ENCODE results near the gene SSH2.
"Not testable (repeated sequence)": the region's sequence is repeated elsewhere in the genome, so short reads cannot be mapped to it uniquely, and the experiment has no call there.

Gene SSH2

DNA sequence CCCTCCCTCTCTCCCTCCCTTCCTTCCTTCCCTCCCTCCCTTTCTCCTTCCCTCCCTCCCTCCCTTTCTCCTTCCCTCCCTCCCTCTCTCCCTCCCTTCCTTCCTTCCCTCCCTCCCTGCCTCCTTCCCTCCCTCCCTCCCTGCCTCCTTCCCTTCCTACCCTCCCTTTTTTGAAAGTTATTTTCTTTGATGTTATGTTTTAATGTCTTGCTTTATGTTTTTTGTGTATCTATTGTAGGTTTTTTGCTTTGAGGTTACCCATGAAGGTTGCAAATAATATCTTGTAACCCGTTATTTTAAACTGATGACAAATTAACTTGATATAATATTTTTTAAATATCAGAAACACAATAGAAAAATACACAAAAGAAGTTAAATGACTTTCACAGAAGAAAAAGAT lies 96.2 kb downstream of the SSH2 start:
- no peak for DNase-seq

DNA sequence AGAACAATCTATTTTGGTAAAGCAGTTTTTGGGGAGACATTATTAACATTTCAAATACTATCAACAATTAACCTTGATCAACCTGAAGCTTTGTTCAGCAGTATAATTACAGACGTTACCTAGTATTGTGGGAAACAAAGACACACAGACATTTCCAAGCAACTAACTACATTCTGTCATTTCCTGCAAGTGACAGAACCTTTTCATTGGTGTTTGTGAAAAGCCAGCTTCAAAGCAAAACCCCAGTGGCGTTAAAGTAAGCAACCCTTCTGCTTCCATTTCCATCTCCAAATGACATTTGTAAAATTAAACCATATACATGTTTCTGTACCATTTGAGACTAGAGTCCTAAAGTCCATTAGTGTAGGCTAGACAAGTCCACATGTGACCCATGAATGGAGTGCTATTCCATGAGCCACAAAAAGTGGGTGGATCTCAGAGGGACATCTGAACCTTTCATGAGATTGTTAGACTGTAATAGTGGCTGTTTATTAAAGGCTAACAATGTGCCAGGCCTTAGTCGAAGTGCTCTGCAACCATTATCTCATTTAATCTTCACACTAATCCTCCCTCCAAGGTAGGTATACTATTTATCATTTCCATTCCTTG lies 101.2 kb downstream of the SSH2 start:
- no peak for DNase-seq

DNA sequence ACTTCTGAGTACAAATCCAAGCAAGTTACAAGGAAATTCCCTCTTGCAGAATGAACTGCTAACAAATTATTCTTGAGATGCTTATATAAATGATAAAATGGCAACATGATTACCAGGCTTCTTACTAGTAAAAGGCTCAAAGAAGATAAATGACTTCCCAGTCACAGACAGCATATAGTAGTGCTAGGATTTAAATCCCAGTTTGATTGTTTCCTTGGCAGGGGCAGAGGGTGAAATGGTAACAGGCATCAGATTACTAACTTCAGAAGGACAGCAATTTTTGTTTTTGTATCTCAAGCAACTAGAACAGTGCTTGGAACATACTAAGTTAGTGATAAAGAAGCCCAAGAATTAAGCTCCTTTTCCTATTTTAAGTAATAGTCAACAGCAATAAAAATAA lies 102.8 kb downstream of the SSH2 start:
- no peak for DNase-seq

DNA sequence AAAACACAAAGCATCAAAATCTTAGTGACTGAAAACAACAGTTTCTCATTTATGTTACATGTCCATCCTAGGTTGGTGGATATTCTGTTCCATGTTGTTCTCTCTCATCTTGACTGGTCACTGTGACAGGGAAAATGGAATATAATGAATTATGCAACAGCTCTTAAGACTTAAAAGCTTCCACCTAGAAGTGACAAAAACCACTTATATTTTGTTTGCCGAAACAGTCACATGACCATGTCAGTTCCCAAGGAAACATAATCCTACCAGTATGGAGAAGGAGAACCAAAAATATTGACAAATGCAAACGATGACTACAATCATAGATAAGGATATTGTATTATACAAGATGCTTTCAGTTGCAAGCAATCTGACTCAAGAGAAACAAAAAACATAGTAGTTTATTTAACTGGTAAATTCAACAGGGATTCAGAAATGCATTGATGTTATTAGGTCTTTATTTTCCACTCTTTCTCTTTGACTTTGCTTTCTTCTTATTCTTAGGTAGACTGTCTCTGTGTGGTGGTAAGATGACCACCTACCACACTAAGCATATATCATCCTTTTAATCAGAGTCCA lies 103.8 kb downstream of the SSH2 start:
- DNase-seq: no peak

DNA sequence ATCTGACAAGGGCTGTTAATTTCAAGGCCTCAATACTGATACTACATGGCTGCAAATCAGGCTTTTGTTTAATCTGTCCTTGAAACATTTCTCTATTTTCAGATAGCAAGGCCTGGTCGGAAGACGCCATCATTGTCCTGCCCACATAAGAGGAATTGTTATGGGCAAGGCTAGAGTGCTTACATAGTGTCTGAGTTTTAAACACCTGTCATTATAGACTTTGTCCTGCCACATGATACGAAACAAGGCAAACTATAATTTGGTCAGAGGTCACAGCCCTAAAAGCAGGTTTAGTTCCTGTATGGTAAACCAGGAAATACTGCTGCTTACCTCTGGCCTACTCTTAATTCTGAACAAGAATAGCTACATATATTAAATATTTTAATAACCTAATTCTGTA lies 104.4 kb downstream of the SSH2 start:
- no peak for DNase-seq

GRCh38 chr17:29821897-29822296 lies 108.1 kb downstream of the SSH2 start:
- no peak for DNase-seq

GRCh38 chr17:29820425-29820824 lies 109.6 kb downstream of the SSH2 start:
- no peak for DNase-seq

- DNase-seq: peak; percentile 77
These were observed 122.3 kb downstream of the SSH2 start for GRCh38 chr17:29807520-29808361.

DNA sequence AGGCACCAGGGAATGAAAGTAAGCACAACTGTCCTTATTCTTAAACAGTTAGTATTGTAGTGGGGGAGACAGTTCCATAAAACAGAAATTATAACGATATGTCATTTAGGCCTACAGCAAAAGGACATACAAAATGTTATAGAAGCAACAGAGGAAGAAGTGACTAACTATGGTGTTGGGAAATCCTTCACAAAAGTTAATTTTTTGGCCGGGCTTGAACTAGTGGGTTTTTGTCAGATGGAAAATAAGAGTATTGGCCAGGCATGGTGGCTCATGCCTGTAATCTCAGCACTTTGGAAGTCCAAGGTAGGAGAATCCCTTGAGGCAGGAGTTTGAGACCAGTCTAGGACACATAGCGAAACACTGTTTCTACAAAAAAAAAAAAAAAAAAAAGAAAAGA lies 127.8 kb downstream of the SSH2 start:
- no peak for DNase-seq

- DNase-seq: no peak
These were observed 129.6 kb downstream of the SSH2 start for GRCh38 chr17:29800457-29800856.

DNA sequence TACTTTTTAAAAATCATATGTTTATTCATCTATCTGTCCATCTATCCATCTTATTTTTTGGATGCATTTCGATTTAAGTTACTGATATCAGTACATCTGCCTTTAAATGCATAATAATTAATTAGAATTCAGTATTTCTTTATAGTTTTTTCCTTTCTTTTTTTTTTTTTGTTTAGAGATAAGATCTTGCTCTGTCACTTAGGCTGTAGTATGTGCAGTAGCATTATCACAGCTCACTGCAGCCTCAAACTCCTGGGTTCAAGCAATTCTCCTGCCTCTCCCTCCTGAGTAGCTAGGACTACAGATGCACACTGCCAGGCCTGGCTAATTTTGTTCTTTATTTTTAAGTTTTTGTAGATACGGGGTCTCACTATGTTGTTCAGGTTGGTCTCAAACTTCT lies 133.4 kb downstream of the SSH2 start:
- no peak for DNase-seq

- DNase-seq: no peak
These were observed 136.5 kb downstream of the SSH2 start for GRCh38 chr17:29793501-29793900.

DNA sequence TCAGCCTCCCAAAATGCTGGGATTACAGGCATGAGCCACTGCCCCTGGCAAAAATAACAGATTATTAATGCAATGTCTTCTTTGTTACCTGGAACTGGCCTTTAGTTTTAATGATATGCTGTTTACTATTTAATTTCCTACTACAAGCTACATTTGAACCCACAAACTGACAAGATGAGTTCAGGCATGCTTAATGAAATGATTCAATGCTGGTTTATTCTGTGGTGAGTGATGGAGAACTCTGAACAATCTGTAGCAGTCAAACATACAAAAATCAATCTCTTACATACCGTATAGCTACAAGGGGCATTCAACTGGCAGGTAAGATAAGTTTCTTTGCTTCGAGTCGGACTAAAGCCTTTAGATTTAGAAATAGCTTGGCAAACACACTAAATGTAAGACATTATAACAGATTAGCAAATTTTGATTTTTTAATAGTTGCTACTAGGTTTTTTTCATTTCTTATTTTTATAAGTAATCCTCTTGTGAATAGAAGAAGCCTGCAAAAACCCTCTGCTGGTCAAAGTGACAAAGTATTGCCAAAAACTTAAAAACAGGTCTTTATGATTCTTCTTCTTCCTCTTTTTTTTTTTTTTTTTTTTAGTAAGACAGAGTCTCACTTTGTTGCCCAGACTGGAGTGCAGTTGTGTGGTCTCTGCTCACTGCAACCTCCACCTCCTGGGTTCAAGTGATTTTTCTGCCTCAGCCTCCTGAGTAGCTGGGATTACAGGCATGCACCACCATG lies 138.5 kb downstream of the SSH2 start:
- DNase-seq: no peak

DNA sequence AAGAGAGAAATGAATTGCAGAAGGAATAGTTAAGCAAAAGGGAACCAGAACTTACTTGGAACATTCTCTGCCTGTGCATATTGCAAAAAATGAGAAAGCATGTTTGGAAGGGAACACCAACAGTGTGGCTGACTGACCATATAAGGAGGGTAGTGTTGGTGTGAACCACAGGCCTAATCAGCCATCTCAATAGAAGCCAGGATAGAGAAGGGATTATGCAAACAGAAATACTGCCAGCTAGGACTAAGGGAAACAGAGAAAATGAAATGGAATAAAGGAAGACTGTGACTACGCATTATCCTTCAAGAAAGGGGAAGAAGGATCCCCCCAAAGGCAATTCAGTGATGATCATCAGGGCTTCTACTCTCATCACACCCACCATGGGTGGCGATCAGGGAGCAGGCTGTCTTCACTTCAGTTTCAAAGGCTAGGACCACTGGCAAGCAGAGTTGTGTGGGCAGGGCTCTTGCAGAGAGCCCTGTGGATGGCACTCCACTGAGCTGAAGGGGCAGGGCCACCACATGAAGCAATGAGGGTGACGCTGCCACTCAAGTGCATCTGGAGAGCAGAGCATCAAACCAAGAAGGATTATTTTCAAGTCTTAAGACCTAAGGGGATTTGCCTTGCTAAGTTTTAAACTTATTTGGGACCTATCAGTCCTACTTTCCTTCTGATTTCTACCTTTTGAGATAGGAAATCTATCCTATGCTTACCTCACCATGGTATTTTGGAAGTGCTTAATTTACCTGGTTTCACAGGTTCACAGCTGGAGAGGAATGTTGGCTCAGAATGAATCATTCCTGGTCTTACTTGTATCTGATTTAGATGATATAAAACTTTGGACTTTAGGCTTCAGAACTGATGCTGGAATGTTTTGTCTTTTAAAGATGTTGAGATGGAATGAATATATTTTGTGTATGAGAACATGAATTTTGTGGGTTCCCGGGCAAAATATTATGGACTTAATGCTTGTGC lies 140.5 kb downstream of the SSH2 start:
- DNase-seq: no peak

DNA sequence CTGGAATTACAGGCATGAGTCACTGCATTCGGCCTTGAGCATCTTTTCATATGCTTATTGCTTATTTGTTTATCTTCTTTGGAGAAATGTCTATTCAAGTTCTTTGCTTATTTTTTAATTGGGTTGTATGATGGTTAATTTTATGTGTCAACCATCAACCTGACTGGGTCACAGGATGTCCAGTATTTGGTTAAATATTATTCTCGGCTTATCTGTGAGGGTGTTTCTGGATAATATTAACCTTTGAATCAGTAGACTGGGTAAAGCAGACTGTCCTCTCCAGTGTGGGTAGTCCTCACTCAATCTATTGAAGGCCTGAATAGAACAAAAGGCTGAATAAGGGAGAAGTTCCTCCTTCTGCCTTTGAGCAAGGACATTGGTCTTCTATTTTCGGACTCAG lies 142.0 kb downstream of the SSH2 start:
- DNase-seq: no peak

- no peak for DNase-seq
These were observed 147.1 kb downstream of the SSH2 start for GRCh38 chr17:29782917-29783316.

DNA sequence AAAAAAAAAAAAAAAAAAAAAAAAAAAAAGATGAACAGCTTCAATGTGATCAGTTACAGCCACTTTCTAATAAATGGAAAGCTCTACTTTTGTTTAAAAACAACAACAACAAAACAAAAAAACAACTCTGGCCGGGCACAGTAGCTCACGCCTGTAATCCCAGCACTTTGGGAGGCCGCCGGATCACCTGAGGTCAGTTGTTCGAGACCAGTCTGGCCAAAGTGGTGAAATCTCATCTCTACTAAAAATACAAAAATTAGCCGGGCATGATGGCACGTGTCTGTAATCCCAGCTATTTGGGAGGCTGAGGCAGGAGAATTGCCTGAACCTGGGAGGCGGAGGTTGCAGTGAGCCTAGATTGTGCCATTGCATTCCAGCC lies 150.2 kb downstream of the SSH2 start:
- not testable (repeated sequence) for DNase-seq

GRCh38 chr17:29778956-29779811 lies 150.8 kb downstream of the SSH2 start:
- peak; percentile 90 for DNase-seq

DNA sequence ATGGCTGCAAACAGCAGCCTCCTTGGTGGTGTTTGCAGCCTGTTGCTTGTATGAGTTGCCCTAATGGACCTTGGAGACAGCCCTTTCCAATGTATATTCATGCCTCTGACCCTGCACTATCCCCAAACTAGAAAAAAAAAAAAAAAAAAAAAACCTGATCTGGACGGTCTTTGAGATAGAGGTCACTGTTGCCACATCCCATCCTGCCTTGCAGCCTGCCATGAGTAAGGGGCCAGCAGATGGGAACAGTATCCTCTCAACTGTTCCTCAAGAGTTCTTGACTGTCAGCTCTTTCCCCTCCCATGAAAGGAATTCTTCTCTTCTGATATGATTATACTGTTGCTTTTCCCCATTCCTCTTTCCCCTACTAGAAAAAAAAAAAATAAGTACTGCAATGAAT lies 152.4 kb downstream of the SSH2 start:
- DNase-seq: no peak

GRCh38 chr17:29776026-29776425 lies 154.0 kb downstream of the SSH2 start:
- no peak for DNase-seq

GRCh38 chr17:29772981-29773380 lies 157.0 kb downstream of the SSH2 start:
- DNase-seq: no peak
